ENCODE data around the gene SERPINA4. TPM values are rescaled to one million over a fixed set of nuclear protein-coding genes. Genes with fewer than 3 reads are reported as not detected.

SERPINA4 gene
- total RNA-seq, 1 experiment from 2014 or later, result not detected

DNA sequence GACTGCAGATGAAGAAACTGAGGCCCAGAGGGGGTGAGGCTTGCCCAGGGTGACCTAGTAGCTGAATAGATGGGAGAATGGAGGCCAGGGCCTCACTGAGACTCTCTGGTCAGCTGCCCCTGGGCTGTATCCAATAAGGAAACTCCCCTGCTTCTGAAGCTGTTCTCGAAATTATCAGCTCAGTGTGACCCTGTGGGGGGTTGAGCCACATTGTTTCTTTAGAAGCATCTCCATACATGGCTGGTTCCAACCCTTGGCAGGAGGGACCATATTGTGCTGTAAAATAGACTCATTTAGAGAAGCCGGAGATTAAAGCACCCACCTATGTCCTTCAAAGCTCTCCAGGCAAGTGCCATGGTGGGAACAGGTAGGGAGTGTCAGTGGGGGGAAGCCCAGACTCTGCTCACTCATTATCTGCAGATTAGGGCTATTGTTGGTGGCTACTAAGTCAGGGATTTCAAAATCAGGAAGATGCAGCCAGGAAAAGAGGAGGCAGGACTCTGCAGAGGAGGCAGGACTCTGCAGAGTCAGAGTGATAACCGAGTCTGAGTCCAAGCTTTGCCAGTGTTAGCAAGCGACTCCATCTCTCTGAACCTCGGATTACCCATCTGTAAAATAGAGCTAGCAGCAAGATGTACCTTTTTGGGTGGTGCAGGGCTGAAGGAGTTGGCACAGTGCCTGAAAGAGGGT, 23.5 kb downstream of the SERPINA4 start:
- H3K9me3 ChIP-seq (ENCODE audit: low read length), result no peaks in the 10 kb centered on the region
- no peaks in the 10 kb centered on the region for H3K36me3 ChIP-seq (ENCODE audit: insufficient read depth, low read length)
- no peak for DNase-seq
- H4K20me1 ChIP-seq (ENCODE audit: insufficient read depth, low read depth, low read length), result no peaks in the 10 kb centered on the region
- 0 out of 2 replicates have a peak, but pooled peaks cover 3% of the 10 kb centered on the region for H3K27me3 ChIP-seq (ENCODE audit: low read length)
- no peaks in the 10 kb centered on the region for H3K79me2 ChIP-seq (ENCODE audit: low read length)
- no peak overlapping the region for H2AFZ ChIP-seq (ENCODE audit: low read length)
- H3K9ac ChIP-seq (ENCODE audit: low read length), result no peak overlapping the region
- H3K9me2 ChIP-seq (replicated peaks; ENCODE audit: insufficient read depth, low read length), result no peaks in the 10 kb centered on the region
- H3K4me2 ChIP-seq (ENCODE audit: low read depth, low read length, poor library complexity, severe bottlenecking), result no peak overlapping the region
- H3K4me3 ChIP-seq (ENCODE audit: low read length), result no peak overlapping the region
- H3K4me1 ChIP-seq (ENCODE audit: low read length), result no peaks in the 10 kb centered on the region
- no peak overlapping the region for H3K27ac ChIP-seq (ENCODE audit: low read length)

- no peaks in the 10 kb centered on the region for H3K9me2 ChIP-seq (replicated peaks; ENCODE audit: insufficient read depth, low read length)
- no peaks in the 10 kb centered on the region for H3K4me1 ChIP-seq (ENCODE audit: low read length)
- no peaks in the 10 kb centered on the region for H3K27me3 ChIP-seq (ENCODE audit: low read length)
- no peaks in the 10 kb centered on the region for H3K79me2 ChIP-seq (ENCODE audit: low read length)
- no peak for DNase-seq
- H3K27ac ChIP-seq (ENCODE audit: low read length), result no peak overlapping the region
- H3K9ac ChIP-seq (ENCODE audit: low read length), result no peak overlapping the region
- no peak overlapping the region for H3K4me2 ChIP-seq (ENCODE audit: low read depth, low read length, poor library complexity, severe bottlenecking)
- no peaks in the 10 kb centered on the region for H3K36me3 ChIP-seq (ENCODE audit: insufficient read depth, low read length)
- H3K9me3 ChIP-seq (ENCODE audit: low read length), result no peaks in the 10 kb centered on the region
- no peak overlapping the region for H3K4me3 ChIP-seq (ENCODE audit: low read length)
- H4K20me1 ChIP-seq (ENCODE audit: insufficient read depth, low read depth, low read length), result no peaks in the 10 kb centered on the region
- H2AFZ ChIP-seq (ENCODE audit: low read length), result no peak overlapping the region
Measured at GRCh38 chr14:94586635-94587034, 25.4 kb downstream of the SERPINA4 start.

DNA sequence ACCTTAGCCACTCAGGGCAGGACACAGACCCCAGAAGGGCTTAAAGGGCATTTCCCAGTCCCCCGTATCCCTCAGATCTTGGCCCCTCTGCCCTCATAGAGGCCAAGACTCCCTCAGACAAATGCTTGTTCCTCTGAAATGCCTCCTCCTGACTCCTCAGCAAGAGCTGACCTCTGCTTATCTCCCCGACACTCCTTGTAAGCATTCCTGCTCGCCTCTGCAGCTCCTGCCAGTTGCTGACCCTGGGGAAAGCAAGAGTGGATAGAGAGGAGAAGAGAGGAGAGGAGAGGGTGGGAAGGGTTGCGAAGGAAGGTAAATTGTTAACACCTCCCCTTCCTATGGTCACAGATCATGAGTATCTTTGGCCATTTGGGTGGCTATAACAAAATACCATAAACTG, 27.1 kb downstream of the SERPINA4 start:
- Histone ChIP-seq H3K4me2 (ENCODE audit: low read depth, low read length, poor library complexity, severe bottlenecking) (no peak overlapping the region), H3K27me3 (ENCODE audit: low read length) (no peaks in the 10 kb centered on the region), H3K4me3 (ENCODE audit: low read length) (no peak overlapping the region), H3K79me2 (ENCODE audit: low read length) (no peaks in the 10 kb centered on the region), H4K20me1 (ENCODE audit: insufficient read depth, low read depth, low read length) (no peaks in the 10 kb centered on the region), H3K9me3 (ENCODE audit: low read length) (no peaks in the 10 kb centered on the region), H3K36me3 (ENCODE audit: insufficient read depth, low read length) (no peaks in the 10 kb centered on the region), H2AFZ (ENCODE audit: low read length) (no peak overlapping the region), H3K9me2 (replicated peaks; ENCODE audit: insufficient read depth, low read length) (no peaks in the 10 kb centered on the region), H3K27ac (ENCODE audit: low read length) (no peak overlapping the region), H3K9ac (ENCODE audit: low read length) (no peak overlapping the region), H3K4me1 (ENCODE audit: low read length) (no peaks in the 10 kb centered on the region)
- no peak for DNase-seq

DNA sequence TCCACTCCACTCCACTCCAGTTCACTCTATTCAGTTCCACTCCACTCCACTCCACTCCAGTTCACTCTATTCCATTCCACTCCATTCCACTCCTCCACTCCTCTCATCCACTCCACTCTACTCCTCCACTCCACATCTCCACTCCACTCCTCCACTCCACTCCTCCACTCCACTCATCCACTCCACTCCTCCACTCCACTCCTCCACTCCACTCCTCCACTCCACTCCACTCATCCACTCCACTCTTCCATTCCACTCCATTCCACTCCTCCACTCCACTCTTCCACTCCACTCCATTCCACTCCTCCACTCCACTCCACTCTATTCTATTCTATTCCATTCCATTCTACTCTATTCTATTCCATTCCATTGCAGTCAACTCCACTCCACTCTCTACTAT, 29.8 kb downstream of the SERPINA4 start:
- H3K4me2 ChIP-seq (ENCODE audit: low read depth, low read length, poor library complexity, severe bottlenecking), result no peak overlapping the region
- H3K27ac ChIP-seq (ENCODE audit: low read length), result no peak overlapping the region
- H3K9me3 ChIP-seq (ENCODE audit: low read length), result no peaks in the 10 kb centered on the region
- no peak overlapping the region for H3K9ac ChIP-seq (ENCODE audit: low read length)
- H3K9me2 ChIP-seq (replicated peaks; ENCODE audit: insufficient read depth, low read length), result no peaks in the 10 kb centered on the region
- H3K27me3 ChIP-seq (ENCODE audit: low read length), result no peaks in the 10 kb centered on the region
- H4K20me1 ChIP-seq (ENCODE audit: insufficient read depth, low read depth, low read length), result no peaks in the 10 kb centered on the region
- no peak overlapping the region for H2AFZ ChIP-seq (ENCODE audit: low read length)
- H3K36me3 ChIP-seq (ENCODE audit: insufficient read depth, low read length), result no peaks in the 10 kb centered on the region
- H3K79me2 ChIP-seq (ENCODE audit: low read length), result no peaks in the 10 kb centered on the region
- no peak for DNase-seq
- no peak overlapping the region for H3K4me3 ChIP-seq (ENCODE audit: low read length)
- no peaks in the 10 kb centered on the region for H3K4me1 ChIP-seq (ENCODE audit: low read length)

DNA sequence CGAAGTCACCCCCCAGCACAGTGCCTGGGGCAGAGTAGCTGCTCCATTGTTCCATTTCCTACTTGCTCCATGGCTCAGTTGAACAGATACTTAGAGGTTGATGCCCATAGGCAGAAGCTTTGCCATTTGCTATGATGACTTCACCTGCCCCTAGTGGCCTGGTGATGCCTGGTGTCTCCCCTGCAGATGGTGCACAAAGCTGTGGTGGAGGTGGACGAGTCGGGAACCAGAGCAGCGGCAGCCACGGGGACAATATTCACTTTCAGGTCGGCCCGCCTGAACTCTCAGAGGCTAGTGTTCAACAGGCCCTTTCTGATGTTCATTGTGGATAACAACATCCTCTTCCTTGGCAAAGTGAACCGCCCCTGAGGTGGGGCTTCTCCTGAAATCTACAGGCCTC, 30.6 kb downstream of the SERPINA4 start:
- Histone ChIP-seq H3K27me3 (ENCODE audit: low read length) (no peaks in the 10 kb centered on the region), H3K4me1 (ENCODE audit: low read length) (no peaks in the 10 kb centered on the region), H4K20me1 (ENCODE audit: insufficient read depth, low read depth, low read length) (no peaks in the 10 kb centered on the region), H3K36me3 (ENCODE audit: insufficient read depth, low read length) (no peaks in the 10 kb centered on the region), H3K9me3 (ENCODE audit: low read length) (no peaks in the 10 kb centered on the region), H3K4me3 (ENCODE audit: low read length) (no peak overlapping the region), H3K9ac (ENCODE audit: low read length) (no peak overlapping the region), H3K9me2 (replicated peaks; ENCODE audit: insufficient read depth, low read length) (no peaks in the 10 kb centered on the region), H2AFZ (ENCODE audit: low read length) (no peak overlapping the region), H3K4me2 (ENCODE audit: low read depth, low read length, poor library complexity, severe bottlenecking) (no peak overlapping the region), H3K79me2 (ENCODE audit: low read length) (no peaks in the 10 kb centered on the region), H3K27ac (ENCODE audit: low read length) (no peak overlapping the region)
- DNase-seq, result no peak

DNA sequence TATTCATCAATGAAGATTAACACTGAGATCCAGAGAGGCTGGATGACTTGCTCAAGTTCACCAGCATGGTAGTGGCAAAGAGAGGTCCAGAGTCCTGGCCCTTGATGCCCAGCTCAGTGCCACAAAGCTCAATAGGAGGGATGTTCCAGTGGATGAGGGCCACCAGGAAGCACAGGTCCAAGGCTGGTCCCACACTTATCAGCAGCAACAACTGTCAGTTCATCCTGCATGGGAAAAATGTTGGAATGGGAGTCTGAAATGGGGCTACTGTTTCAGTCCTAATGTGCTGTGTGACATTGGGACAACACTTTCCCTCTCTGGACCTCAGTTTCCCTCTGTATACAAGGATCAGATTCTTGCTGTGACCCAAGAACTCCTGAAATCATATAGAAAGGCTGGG, 31.2 kb downstream of the SERPINA4 start:
- Histone ChIP-seq H3K36me3 (ENCODE audit: insufficient read depth, low read length) (no peaks in the 10 kb centered on the region), H3K79me2 (ENCODE audit: low read length) (no peaks in the 10 kb centered on the region), H3K27ac (ENCODE audit: low read length) (no peak overlapping the region), H3K9me3 (ENCODE audit: low read length) (no peaks in the 10 kb centered on the region), H3K4me3 (ENCODE audit: low read length) (no peak overlapping the region), H3K9ac (ENCODE audit: low read length) (no peak overlapping the region), H4K20me1 (ENCODE audit: insufficient read depth, low read depth, low read length) (no peaks in the 10 kb centered on the region), H3K4me1 (ENCODE audit: low read length) (no peaks in the 10 kb centered on the region), H2AFZ (ENCODE audit: low read length) (no peak overlapping the region), H3K9me2 (replicated peaks; ENCODE audit: insufficient read depth, low read length) (no peaks in the 10 kb centered on the region), H3K27me3 (ENCODE audit: low read length) (no peaks in the 10 kb centered on the region), H3K4me2 (ENCODE audit: low read depth, low read length, poor library complexity, severe bottlenecking) (no peak overlapping the region)
- DNase-seq, result no peak

- Histone ChIP-seq H3K9ac (ENCODE audit: low read length) (no peak overlapping the region), H3K36me3 (ENCODE audit: insufficient read depth, low read length) (no peaks in the 10 kb centered on the region), H3K4me1 (ENCODE audit: low read length) (no peaks in the 10 kb centered on the region), H3K79me2 (ENCODE audit: low read length) (no peaks in the 10 kb centered on the region), H4K20me1 (ENCODE audit: insufficient read depth, low read depth, low read length) (no peaks in the 10 kb centered on the region; the same call in 1 of the 2 replicates), H3K4me3 (ENCODE audit: low read length) (no peak overlapping the region), H3K9me3 (ENCODE audit: low read length) (no peaks in the 10 kb centered on the region), H2AFZ (ENCODE audit: low read length) (no peak overlapping the region), H3K27me3 (ENCODE audit: low read length) (no peaks in the 10 kb centered on the region), H3K27ac (ENCODE audit: low read length) (no peak overlapping the region), H3K4me2 (ENCODE audit: low read depth, low read length, poor library complexity, severe bottlenecking) (no peak overlapping the region), H3K9me2 (replicated peaks; ENCODE audit: insufficient read depth, low read length) (no peaks in the 10 kb centered on the region)
- DNase-seq, result no peak
Measured at GRCh38 chr14:94593376-94593748, 32.1 kb downstream of the SERPINA4 start.

DNA sequence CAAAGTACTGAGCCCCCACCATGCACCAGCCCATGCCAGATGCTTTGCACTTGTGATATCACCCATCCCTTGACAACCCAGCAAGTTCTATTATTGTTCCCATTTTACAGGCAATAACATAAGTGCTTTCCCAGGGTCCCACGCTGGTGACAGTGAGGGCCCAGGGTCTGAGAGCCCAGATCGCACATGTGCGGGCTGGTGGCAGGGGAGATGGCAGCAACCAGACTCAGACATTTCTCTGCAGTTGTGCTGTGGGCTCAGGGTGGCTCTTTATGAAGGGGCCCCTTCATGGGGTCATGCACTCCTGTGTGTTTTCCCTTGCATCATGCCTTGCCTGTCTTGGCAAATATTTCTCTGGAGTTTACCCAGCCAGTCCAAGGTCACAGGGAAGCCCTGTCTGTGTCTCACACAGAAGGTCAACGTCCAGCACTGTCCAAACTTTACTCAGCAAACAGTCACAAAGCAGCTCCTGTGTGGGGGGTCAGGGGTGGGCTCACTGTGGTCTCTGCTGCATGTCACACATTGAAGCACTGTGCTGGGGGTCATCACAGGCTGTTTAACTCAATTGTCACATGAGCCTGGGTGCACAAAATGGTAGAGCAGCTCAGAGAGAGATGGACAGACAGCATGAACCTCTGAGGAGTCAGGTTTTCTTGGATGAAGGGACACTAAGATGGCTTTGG, 32.6 kb downstream of the SERPINA4 start:
- H3K36me3 ChIP-seq (ENCODE audit: insufficient read depth, low read length), result no peaks in the 10 kb centered on the region
- no peak overlapping the region for H3K27ac ChIP-seq (ENCODE audit: low read length)
- no peaks in the 10 kb centered on the region for H3K79me2 ChIP-seq (ENCODE audit: low read length)
- DNase-seq, result no peak
- no peaks in the 10 kb centered on the region for H3K9me3 ChIP-seq (ENCODE audit: low read length)
- H3K27me3 ChIP-seq (ENCODE audit: low read length), result no peaks in the 10 kb centered on the region
- no peak overlapping the region for H3K9ac ChIP-seq (ENCODE audit: low read length)
- no peak overlapping the region for H2AFZ ChIP-seq (ENCODE audit: low read length)
- H3K9me2 ChIP-seq (replicated peaks; ENCODE audit: insufficient read depth, low read length), result no peaks in the 10 kb centered on the region
- H4K20me1 ChIP-seq (ENCODE audit: insufficient read depth, low read depth, low read length), result no peaks in the 10 kb centered on the region; the same call in 1 of the 2 replicates
- no peaks in the 10 kb centered on the region for H3K4me1 ChIP-seq (ENCODE audit: low read length)
- no peak overlapping the region for H3K4me2 ChIP-seq (ENCODE audit: low read depth, low read length, poor library complexity, severe bottlenecking)
- no peak overlapping the region for H3K4me3 ChIP-seq (ENCODE audit: low read length)

Data from Karpas-422 (cell line).